RWPE2 (cell line): ENCODE data around the gene PTP4A1.
A peak's percentile ranks its signal among the peaks of the same experiment; 100 is the strongest.

Experiments used
- ATAC-seq: fragments of 200-7000 bp; cut with Tn5 transposase; 3 replicates; pipeline ENCODE4 v1.9.1; 2021; ENCODE audit warnings: low read depth
- DNase-seq: peaks from one replicate; pipeline ENCODE4 v3.0.0-alpha.2; 2020; ENCODE audit warnings: low spot score
- H3K27ac ChIP-seq: fragments of 450-650 bp; 2 replicates; pipeline ENCODE4 v1.5.1; 2017; ENCODE audit warnings: mild to moderate bottlenecking; ENCODE audit not compliant: poor library complexity, severe bottlenecking
- H3K27me3 ChIP-seq: fragments of 250-450 bp; sonication (Bioruptor Pico); 2 replicates; pipeline ENCODE4 v1.5.1; 2021; ENCODE audit warnings: mild to moderate bottlenecking, moderate library complexity; ENCODE audit not compliant: insufficient read depth, poor library complexity, severe bottlenecking
- H3K36me3 ChIP-seq: fragments of 250-450 bp; sonication (Bioruptor Pico); 2 replicates; pipeline ENCODE4 v1.5.1; 2020; ENCODE audit warnings: low read depth, mild to moderate bottlenecking, moderate library complexity
- H3K4me1 ChIP-seq: fragments of 250-450 bp; sonication (Bioruptor Pico); 2 replicates; pipeline ENCODE4 v1.5.1; 2021; ENCODE audit warnings: mild to moderate bottlenecking, moderate library complexity; ENCODE audit not compliant: insufficient read depth, poor library complexity, severe bottlenecking
- H3K4me3 ChIP-seq: fragments of 250-450 bp; sonication (Bioruptor Pico); 2 replicates; pipeline ENCODE4 v1.5.1; 2021; ENCODE audit warnings: mild to moderate bottlenecking, moderate library complexity; ENCODE audit not compliant: severe bottlenecking
- H3K9me3 ChIP-seq: fragments of 250-450 bp; sonication (Bioruptor Pico); 2 replicates; pipeline ENCODE4 v1.5.1; 2021; ENCODE audit warnings: mild to moderate bottlenecking, moderate library complexity; ENCODE audit not compliant: severe bottlenecking
- CTCF ChIP-seq: fragments of 450-650 bp; IDR thresholded peaks from one replicate; pipeline ENCODE4 v1.5.1; 2017; ENCODE audit warnings: mild to moderate bottlenecking, moderate library complexity; ENCODE audit not compliant: poor library complexity, severe bottlenecking

The PTP4A1 gene

GRCh38 chr6:63527658-63528514 is 44.4 kb upstream of the PTP4A1 start:
- H3K27ac ChIP-seq, result peak overlapping the region; percentile 90
- ATAC-seq, result peak; percentile 86
- H3K4me3 ChIP-seq, result peak overlapping the region; percentile 14
- H3K9me3 ChIP-seq, result no peaks in the 10 kb centered on the region
- DNase-seq, result peak; percentile 81
- peaks cover 40% of the 10 kb centered on the region for H3K4me1 ChIP-seq
- H3K27me3 ChIP-seq, result no peaks in the 10 kb centered on the region
- no peak for TF ChIP-seq CTCF
- H3K36me3 ChIP-seq, result peaks cover 7% of the 10 kb centered on the region

- Histone ChIP-seq H3K27me3 (no peaks in the 10 kb centered on the region), H3K27ac (peak overlapping the region; percentile 90), H3K9me3 (no peaks in the 10 kb centered on the region), H3K36me3 (peaks cover 13% of the 10 kb centered on the region), H3K4me3 (peak overlapping the region; percentile 11), H3K4me1 (peaks cover 40% of the 10 kb centered on the region)
- ATAC-seq (peak; percentile 45), DNase-seq (no peak)
- no peak for TF ChIP-seq CTCF
These were observed 42.8 kb upstream of the PTP4A1 start for GRCh38 chr6:63529498-63529897.

GRCh38 chr6:63530182-63530581 is 42.1 kb upstream of the PTP4A1 start:
- Histone ChIP-seq H3K9me3 (no peaks in the 10 kb centered on the region), H3K4me1 (peaks cover 40% of the 10 kb centered on the region), H3K4me3 (peak overlapping the region; percentile 11), H3K36me3 (peaks cover 13% of the 10 kb centered on the region), H3K27ac (peak overlapping the region; percentile 90), H3K27me3 (no peaks in the 10 kb centered on the region)
- ATAC-seq, result no peak
- DNase-seq, result no peak
- no peak for TF ChIP-seq CTCF

GRCh38 chr6:63530991-63531390 is 41.3 kb upstream of the PTP4A1 start:
- no peak overlapping the region for H3K4me3 ChIP-seq
- H3K27ac ChIP-seq, result peak overlapping the region; percentile 90
- ATAC-seq (no peak), DNase-seq (no peak)
- H3K36me3 ChIP-seq, result peaks cover 13% of the 10 kb centered on the region
- no peaks in the 10 kb centered on the region for H3K27me3 ChIP-seq
- no peaks in the 10 kb centered on the region for H3K9me3 ChIP-seq
- peaks cover 40% of the 10 kb centered on the region for H3K4me1 ChIP-seq
- no peak for TF ChIP-seq CTCF

- peaks cover 46% of the 10 kb centered on the region for H3K4me1 ChIP-seq
- peaks cover 13% of the 10 kb centered on the region for H3K36me3 ChIP-seq
- DNase-seq, result no peak
- ATAC-seq, result no peak
- H3K27me3 ChIP-seq, result no peaks in the 10 kb centered on the region
- H3K9me3 ChIP-seq, result no peaks in the 10 kb centered on the region
- no peak for TF ChIP-seq CTCF
- H3K27ac ChIP-seq, result no peak overlapping the region
- no peak overlapping the region for H3K4me3 ChIP-seq
These were observed 39.3 kb upstream of the PTP4A1 start for GRCh38 chr6:63533026-63533425.
